NCI-H1092 treated with DMSO at 0.1 percent for 48 hours (cell line): ENCODE data around the gene TCIRG1.
"Not testable (repeated sequence)": the region's sequence is repeated elsewhere in the genome, so short reads cannot be mapped to it uniquely, and the experiment has no call there.

Source experiments
- DNase-seq: peaks from one replicate; lab custom pipeline; 2025; lab: John Stamatoyannopoulos, UW

Gene TCIRG1

DNA sequence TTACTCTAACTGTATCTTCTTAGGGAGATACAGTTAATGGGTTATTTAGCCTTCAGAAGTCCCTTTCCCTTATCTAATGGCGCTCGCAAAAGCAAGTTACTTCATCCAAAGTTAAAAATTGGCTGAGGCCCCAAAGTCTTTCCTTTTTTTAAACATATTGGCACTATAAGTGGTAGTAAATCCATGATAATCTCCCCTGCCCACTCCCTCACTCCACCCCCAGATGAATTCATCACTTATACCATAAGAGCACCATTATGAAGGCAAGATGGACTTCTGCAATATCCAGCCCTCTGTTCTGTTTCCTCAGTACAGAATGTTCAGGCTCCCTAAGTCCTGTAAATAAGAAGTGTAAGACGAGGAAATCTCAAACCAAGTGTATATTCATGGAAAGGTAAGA, 44.7 kb downstream of the TCIRG1 start:
- no peak for DNase-seq

- DNase-seq: no peak
Observed at GRCh38 chr11:68089679-68090078, 50.9 kb downstream of the TCIRG1 start.

GRCh38 chr11:68090287-68090686, 51.5 kb downstream of the TCIRG1 start:
- no peak for DNase-seq

GRCh38 chr11:68090706-68091105, 51.9 kb downstream of the TCIRG1 start:
- DNase-seq: no peak

DNA sequence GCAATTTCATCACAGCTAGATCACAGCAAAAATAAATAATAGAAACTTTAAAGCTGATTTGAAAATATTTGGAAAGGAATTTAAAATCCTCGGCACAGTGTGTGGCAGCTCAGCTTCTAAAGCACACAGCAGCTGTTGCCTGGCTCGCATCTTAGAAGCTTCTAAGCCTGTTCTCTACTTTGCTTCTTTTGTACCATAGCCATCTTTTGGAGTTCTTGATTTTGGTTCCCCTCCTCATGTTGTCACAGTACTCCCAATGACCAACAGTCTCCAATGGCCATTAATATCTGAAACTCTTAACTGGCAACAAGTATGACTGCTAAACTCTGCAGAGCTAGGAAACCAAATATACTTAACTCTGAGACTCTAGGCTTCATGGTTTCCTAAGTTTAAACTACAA, 53.6 kb downstream of the TCIRG1 start:
- DNase-seq: no peak

GRCh38 chr11:68092946-68093345, 54.1 kb downstream of the TCIRG1 start:
- DNase-seq: not testable (repeated sequence)

GRCh38 chr11:68093565-68093964, 54.7 kb downstream of the TCIRG1 start:
- no peak for DNase-seq

DNA sequence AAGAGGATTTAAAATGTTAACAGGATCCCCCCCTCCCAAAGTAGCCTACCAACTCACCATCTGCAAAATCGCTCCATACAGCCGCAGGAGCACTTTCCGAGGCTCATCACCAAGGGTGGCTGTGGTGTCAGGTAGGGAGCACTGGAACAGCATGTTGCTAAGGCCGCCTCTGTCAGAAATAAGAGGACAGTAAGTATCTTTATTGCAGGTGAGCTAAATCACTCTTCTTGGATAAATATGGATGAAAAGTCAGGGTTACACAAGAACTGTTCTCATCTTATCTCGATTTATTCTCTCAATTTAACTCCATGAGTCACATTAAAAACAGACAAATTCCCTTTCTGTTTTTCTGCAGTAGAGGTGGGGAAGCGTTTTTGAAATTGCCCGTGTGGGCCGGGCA, 58.1 kb downstream of the TCIRG1 start:
- DNase-seq: no peak

- peak; percentile 27 for DNase-seq
Observed at GRCh38 chr11:68099057-68099456, 60.2 kb downstream of the TCIRG1 start.

DNA sequence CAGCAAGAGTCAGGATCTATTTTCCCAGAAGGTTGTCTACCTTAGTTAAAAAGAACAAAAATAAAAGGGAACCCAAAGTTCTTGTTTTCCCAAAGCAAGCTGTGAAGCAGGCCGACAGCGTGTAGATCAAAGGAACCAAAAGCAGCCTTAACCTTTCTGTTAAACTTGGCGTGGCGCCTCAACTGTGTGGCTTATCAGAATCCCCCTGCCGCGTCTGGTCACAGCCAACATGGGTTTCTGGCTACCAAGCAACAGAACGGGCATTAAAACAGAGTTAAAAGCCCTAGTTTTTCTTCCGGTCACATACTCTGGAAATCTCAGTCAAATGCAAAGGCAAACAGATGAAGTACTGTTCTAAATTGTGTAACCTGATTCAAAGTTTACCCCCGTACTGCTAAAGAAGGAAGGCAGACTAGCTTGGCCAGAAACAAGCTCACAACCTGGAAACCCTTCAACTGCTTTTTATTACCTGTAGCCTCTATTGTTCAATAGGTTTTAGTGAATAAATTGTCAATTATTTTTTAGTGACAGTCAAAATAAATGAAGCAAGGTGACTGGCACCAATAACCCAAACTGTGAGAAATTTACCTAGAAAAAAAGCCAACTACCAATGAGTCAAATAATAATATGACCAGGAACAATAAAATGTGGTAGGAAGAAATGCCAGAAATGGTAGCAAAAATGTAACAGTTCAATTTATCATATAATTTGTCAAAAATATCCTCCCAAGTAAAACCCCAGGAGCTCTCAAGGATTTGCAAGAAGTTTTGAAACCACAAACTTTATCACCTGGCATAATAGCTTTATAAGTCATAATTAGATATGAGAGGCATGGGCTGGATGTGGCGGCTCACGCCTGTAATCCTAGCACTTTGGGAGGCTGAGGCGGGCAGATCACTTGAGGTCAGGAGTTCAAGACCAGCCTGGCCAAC, 60.9 kb downstream of the TCIRG1 start:
- peak; percentile 94 for DNase-seq
